Activated naive CD4-positive, alpha-beta T cell treated with anti-CD3 and anti-CD28 coated beads, Interleukin-2, amount 10 ng/mL, durations not matched to agents 7 days and 5 days (primary cell): ENCODE data around the gene PPP3CB.

Experiments used
- CTCF ChIA-PET: fragments of 350-600 bp; sonication (Branson Sonifier 250); formaldehyde crosslinking; loops from one replicate; lab custom pipeline; 2021; ENCODE audit warnings: antibody characterized with exemption; lab: Charles Lee
- DNase-seq: peaks from one replicate; pipeline ENCODE4 v3.0.0-alpha.2; 2020
- H3K27ac Mint-ChIP-seq: one replicate; pipeline ENCODE4 v1.8.0; 2021; ENCODE audit warnings: mild to moderate bottlenecking, moderate library complexity, mixed read lengths
- H3K27me3 Mint-ChIP-seq: one replicate; pipeline ENCODE4 v1.8.0; 2021; ENCODE audit warnings: mild to moderate bottlenecking, mixed read lengths
- H3K36me3 Mint-ChIP-seq: one replicate; pipeline ENCODE4 v1.8.0; 2021; ENCODE audit warnings: mixed read lengths
- H3K4me1 Mint-ChIP-seq: one replicate; pipeline ENCODE4 v1.8.0; 2021; ENCODE audit warnings: mixed read lengths
- H3K4me3 Mint-ChIP-seq: one replicate; pipeline ENCODE4 v1.8.0; 2021; ENCODE audit warnings: mild to moderate bottlenecking, moderate library complexity, mixed read lengths
- H3K9me3 Mint-ChIP-seq: one replicate; pipeline ENCODE4 v1.8.0; 2021; ENCODE audit warnings: mixed read lengths

PPP3CB gene

DNA sequence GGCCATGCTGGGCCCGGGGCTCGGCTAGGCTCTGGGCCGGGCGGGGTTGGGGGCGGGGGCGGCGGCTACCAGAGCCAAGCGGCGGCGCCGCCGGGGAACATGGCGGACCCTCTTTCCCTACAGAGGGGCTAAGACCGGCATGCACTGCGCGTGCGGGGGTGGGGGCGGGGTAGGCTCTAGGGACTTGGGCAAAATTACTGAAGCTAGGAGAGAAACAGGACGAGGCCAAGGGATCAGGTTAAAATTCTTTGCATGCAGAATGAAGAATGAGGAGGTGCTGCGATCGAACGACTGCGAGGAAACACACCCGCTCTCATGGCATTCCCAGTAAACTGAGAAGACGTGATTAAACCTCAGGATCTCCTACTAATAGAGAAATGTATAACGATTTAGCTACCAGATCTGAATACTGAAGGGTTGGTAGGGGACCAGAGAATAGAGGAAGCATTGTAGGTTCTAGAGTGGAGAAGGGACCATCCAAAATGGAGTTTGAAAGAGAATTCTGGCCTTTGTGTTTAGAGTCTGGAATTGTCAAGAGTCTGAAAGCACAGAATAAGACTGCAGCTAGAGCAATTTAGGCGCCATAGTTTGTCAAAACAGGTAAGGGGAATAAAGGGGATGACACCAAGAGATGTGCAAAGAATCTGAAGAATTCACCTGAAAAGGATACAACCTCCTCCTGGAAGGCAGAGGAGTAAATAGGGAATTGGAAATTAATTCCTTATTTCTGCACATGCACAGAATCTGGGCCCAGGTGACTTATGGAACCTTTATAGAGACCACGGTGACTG is at the start of gene PPP3CB:
PPP3CB (minus strand) TSS at position 141 of the 791 bp plus-strand sequence; CDS start at position 6, 135 bp downstream.
- H3K27ac Mint-ChIP-seq = peak within 1 kb of the TSS; percentile 97
- H3K4me3 Mint-ChIP-seq = peak within 1 kb of the TSS; percentile 93
- H3K27me3 Mint-ChIP-seq = no peaks in the 10 kb centered on the region
- peaks cover 53% of the 10 kb centered on the region for H3K4me1 Mint-ChIP-seq
- no peaks in the 10 kb centered on the region for H3K9me3 Mint-ChIP-seq
- peak; percentile 94 for DNase-seq
- peaks cover 28% of the 10 kb centered on the region for H3K36me3 Mint-ChIP-seq
- CTCF ChIA-PET = interaction anchor here (0.6 to 1.2 kb wide), 3 partner anchors 13 to 148 kb away, joined by 3 read pairs; no protein-coding TSS in a partner anchor

DNA sequence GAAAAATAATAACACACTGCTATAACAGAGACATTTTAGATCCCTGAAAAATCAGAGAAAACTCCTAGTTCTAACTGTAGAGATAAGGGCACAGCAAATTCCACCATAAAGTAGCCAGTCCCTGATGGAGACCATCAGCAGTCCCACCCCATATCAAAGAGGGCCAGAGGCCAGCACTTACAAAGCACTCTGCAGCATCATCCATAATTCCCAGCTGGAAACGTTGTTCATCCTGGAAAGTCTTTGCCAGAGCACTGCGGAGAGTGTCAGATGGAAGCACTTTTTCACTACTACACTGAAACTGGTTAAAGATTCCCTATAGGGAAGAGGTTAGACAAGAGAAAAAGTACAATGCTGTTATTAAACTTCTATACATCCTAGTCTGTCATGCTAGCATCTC is 49.5 kb upstream of the PPP3CB start:
- Mint-ChIP-seq H3K9me3 (no peaks in the 10 kb centered on the region), H3K27ac (no peak overlapping the region), H3K4me3 (no peak overlapping the region), H3K4me1 (no peaks in the 10 kb centered on the region), H3K27me3 (no peaks in the 10 kb centered on the region), H3K36me3 (no peaks in the 10 kb centered on the region)
- DNase-seq = no peak
- CTCF ChIA-PET = no interaction called here

DNA sequence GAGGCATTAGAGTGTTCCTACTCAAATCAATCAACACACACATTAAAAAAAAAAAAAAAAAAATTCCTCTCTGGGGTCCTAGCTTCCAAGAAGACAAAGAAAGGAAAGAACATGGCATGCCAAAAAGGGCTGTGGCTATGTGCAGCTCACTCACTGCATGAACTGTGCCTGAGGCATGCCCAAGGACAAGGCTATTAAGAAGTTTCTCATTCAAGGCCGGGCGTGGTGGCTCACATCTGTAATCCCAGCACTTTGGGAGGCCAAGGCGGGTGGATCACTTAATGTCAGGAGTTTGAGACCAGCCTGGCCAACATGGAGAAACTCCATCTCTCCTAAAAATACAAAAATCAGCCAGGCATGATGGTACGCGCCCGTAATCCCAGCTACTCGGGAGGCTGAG is 41.9 kb upstream of the PPP3CB start:
- DNase-seq = no peak
- H3K27ac Mint-ChIP-seq = no peak overlapping the region
- H3K36me3 Mint-ChIP-seq = no peaks in the 10 kb centered on the region
- H3K9me3 Mint-ChIP-seq = no peaks in the 10 kb centered on the region
- CTCF ChIA-PET = interaction anchor here (1.0 to 1.6 kb wide), 2 partner anchors 106 kb away, joined by 3 to 6 read pairs; no protein-coding TSS in a partner anchor
- H3K4me3 Mint-ChIP-seq = no peak overlapping the region
- H3K4me1 Mint-ChIP-seq = peaks cover 13% of the 10 kb centered on the region
- H3K27me3 Mint-ChIP-seq = no peaks in the 10 kb centered on the region

DNA sequence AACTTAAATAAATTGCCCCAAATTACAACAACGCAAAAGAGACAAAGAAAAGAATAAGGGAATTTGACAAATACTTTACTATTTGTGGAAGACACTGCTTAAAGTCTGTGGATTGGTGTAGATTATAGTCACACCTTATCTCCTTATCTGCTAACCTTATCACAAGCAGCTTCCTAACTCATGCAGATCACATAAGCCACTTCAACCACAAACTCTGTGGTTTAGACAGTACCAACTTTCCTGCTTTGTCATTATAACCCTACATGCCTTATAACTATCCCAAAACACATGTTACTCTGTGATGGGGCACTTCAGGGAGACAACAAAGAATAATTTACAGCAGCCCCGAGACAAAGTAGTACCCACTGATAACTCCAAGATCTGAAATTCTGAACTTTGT is 41.5 kb upstream of the PPP3CB start:
- no peak for DNase-seq
- CTCF ChIA-PET = interaction anchor here (0.6 to 1.6 kb wide), 2 partner anchors 104 to 107 kb away, joined by 3 to 6 read pairs; partner anchors contain the start of gene MYOZ1
- no peak overlapping the region for H3K4me3 Mint-ChIP-seq
- peaks cover 13% of the 10 kb centered on the region for H3K4me1 Mint-ChIP-seq
- H3K27me3 Mint-ChIP-seq = no peaks in the 10 kb centered on the region
- no peak overlapping the region for H3K27ac Mint-ChIP-seq
- H3K9me3 Mint-ChIP-seq = no peaks in the 10 kb centered on the region
- no peaks in the 10 kb centered on the region for H3K36me3 Mint-ChIP-seq

DNA sequence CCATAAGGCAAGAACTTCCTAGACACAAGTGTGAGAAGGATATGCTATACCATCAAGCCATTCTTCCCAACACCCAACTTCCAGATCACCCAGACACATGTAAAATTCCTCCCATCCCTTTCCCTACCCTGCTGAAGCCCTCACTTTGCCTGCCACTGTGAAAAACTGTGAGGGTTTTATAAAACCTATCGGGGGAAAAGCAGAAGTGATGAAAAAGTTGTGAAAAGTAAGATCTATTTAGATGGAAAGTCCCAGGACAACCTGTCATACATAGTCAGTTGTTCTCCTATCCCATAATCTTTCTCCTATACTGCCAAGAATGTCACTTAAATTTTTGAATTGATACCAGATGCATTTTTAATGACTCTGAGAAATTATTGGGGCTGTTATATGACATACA is 39.0 kb upstream of the PPP3CB start:
- Mint-ChIP-seq H3K9me3 (no peaks in the 10 kb centered on the region), H3K36me3 (no peaks in the 10 kb centered on the region), H3K4me1 (peaks cover 13% of the 10 kb centered on the region), H3K4me3 (no peak overlapping the region), H3K27ac (no peak overlapping the region), H3K27me3 (no peaks in the 10 kb centered on the region)
- CTCF ChIA-PET = interaction anchor here (1.4 kb wide), 1 partner anchor 109 kb away, joined by 3 read pairs; no protein-coding TSS in a partner anchor
- DNase-seq = no peak

DNA sequence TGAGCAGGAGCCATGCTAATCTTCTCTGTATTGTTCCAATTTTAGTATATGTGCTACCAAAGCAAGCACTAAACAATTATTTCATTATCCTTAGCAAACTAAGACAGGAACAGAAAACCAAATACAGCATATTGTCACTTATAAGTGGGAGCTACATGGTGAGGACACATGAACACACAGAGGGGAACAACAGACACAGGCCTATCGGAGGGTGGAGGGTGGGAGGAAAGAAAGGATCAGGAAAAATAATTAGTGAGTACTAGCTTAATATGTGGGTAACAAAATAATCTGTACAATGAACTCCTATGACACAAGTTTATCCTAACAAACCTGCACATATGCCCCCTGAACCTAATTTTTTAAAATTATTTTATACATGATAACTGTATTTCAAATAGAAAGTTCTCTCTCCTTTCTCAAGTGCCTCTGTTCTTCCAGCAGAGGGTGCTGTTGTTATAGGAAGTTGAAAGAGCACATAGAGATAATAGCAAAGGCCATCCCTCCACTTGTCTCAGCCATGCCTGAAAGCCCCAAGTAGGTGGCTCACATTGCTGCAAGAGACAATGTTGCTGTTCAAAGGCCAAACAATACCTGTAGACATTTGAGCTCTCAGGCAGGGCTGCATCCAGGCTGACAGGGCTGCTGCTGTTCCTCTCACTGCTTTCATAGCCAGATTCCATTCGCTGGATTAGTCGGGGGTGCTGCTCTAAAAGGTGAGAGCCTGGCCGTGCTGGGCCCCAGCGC is 33.4 kb upstream of the PPP3CB start:
- H3K27me3 Mint-ChIP-seq = no peaks in the 10 kb centered on the region
- H3K9me3 Mint-ChIP-seq = no peaks in the 10 kb centered on the region
- no peak overlapping the region for H3K4me3 Mint-ChIP-seq
- H3K36me3 Mint-ChIP-seq = no peaks in the 10 kb centered on the region
- H3K4me1 Mint-ChIP-seq = no peaks in the 10 kb centered on the region
- no peak overlapping the region for H3K27ac Mint-ChIP-seq
- CTCF ChIA-PET = interaction anchor here (0.6 to 4.9 kb wide), 17 partner anchors 9 to 351 kb away, joined by 3 to 134 read pairs (median 4); partner anchors contain the start of gene MYOZ1
- peak; percentile 60 for DNase-seq

DNA sequence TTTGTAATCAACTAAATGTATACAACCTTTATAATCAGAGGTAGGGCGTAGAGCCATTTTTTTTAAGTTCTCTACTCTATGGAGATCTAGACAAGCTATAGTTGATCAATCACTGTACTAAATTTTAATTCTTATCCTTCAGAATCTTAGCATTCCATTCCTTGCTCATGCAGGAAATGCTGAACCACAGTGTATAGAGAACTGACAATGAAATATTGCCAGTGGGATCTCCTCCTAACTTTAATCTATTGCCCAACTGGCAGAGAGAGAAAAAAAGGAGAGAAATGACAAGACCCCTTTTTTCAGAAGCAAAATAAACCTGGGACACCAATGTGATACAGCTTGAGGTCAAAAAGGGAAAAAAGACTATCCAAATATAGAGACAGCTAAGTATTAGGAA is 26.4 kb upstream of the PPP3CB start:
- Mint-ChIP-seq H3K27me3 (no peaks in the 10 kb centered on the region), H3K36me3 (no peaks in the 10 kb centered on the region), H3K4me3 (no peak overlapping the region), H3K27ac (no peak overlapping the region), H3K4me1 (no peaks in the 10 kb centered on the region), H3K9me3 (no peaks in the 10 kb centered on the region)
- CTCF ChIA-PET = interaction anchor here (0.7 to 3.4 kb wide), 3 partner anchors 100 to 1655 kb away, joined by 3 to 14 read pairs (median 3); no protein-coding TSS in a partner anchor
- no peak for DNase-seq

DNA sequence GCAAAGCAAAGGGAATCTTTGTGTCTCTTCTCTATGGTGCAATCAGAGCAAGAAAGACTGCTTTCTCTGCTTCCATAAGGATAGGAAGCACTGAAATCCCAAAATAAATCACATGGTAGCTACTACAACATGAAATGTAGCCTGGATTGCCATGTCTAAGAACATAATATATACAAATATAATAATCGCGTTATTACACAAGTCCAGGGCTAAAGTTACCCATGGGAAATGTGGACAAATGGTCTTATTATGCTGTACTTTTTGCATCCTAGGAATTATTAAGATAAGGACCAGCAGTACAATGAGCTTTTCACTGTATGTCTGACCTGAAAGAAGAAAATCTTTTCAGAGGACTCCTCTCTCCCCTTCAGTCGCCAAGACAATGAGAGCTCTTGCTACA is 23.5 kb upstream of the PPP3CB start:
- CTCF ChIA-PET = interaction anchor here (1.0 kb wide), 1 partner anchor 124 kb away, joined by 3 read pairs; no protein-coding TSS in a partner anchor
- Mint-ChIP-seq H3K9me3 (no peaks in the 10 kb centered on the region), H3K4me1 (no peaks in the 10 kb centered on the region), H3K27me3 (no peaks in the 10 kb centered on the region), H3K27ac (no peak overlapping the region), H3K4me3 (no peak overlapping the region), H3K36me3 (no peaks in the 10 kb centered on the region)
- no peak for DNase-seq

DNA sequence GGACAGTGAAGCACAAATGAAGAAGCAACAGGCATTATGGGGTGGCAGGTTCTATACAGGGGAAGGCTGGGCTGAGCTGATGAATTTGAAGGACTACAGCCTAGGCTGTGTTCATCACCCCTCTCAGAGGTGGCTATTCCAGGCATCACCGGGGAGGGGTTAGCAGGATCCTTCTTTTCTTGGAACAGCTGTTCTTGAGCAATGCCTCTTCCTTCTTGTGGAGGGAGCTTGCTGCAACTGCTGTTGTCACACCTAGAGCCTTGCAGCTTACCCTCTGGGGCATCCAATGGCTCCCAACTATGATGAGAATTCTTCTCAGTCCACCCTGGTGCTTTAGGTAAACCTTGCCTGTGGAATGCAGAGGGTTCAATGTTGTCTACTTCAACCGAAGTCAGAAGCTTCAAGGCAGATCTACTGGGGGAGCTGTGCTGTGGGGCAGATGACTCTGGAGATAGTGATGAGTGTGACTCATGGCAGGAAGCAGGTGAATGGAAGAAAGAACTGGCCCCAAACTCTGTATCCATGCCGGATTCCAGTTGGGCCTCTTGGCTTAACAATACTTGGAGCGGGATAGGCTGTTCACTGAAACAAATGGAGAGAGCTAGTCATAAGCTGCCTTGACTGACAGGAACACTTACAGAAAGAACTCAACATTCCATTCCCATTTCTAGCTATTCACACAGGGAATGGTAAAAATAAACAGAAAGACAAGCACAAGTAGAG is 21.5 kb upstream of the PPP3CB start:
- no peaks in the 10 kb centered on the region for H3K27me3 Mint-ChIP-seq
- H3K36me3 Mint-ChIP-seq = no peaks in the 10 kb centered on the region
- no peaks in the 10 kb centered on the region for H3K4me1 Mint-ChIP-seq
- H3K4me3 Mint-ChIP-seq = no peak overlapping the region
- no peak overlapping the region for H3K27ac Mint-ChIP-seq
- no peak for DNase-seq
- no peaks in the 10 kb centered on the region for H3K9me3 Mint-ChIP-seq
- CTCF ChIA-PET = no interaction called here

DNA sequence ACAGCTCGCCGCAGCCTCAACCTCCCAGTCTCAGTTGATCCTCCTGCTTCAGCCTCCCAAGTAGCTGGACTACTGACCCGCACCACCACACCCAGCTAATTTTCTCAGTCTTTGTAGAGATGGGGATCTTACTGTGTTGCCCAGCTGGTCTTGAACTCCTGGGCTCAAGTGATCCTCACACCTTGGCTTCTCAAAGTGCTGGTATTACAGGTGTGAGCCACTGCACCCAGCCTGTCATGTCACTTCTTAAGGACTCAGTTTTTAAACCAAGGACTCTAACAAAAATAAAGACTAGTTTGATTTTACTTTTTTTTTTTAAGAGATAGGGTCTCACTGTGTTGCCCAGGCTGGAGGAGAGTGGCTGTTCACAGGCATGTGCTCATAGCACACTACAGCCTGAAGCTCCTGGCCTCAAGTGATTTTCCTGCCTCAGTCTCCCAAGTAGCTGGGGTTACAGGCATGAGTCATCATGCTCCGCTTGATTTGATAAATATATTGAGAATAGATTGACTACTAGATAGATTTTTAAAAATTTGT is 16.5 kb upstream of the PPP3CB start:
- no peak overlapping the region for H3K4me3 Mint-ChIP-seq
- CTCF ChIA-PET = no interaction called here
- DNase-seq = no peak
- no peaks in the 10 kb centered on the region for H3K4me1 Mint-ChIP-seq
- H3K36me3 Mint-ChIP-seq = no peaks in the 10 kb centered on the region
- no peaks in the 10 kb centered on the region for H3K27me3 Mint-ChIP-seq
- H3K9me3 Mint-ChIP-seq = no peaks in the 10 kb centered on the region
- no peak overlapping the region for H3K27ac Mint-ChIP-seq

DNA sequence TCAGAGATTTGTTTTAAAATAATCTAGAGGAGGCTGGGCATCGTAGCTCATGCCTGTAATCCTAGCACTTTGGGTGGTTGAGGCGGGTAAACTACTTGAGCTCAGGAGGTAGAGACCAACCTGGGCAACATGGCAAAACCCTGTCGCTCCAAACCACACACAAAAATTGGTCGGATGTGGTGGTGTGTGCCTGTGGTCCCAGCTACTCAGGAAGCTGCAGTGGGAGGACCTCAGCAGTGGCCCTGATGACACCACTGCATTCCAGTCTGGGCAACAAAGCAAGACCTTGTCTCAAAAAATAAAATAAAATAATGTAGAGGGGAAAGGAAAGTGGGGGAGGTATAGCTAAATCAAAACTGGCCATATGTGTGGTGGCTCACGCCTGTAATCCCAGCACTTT is 13.9 kb upstream of the PPP3CB start:
- Mint-ChIP-seq H3K27ac (no peak overlapping the region), H3K36me3 (peaks cover 7% of the 10 kb centered on the region), H3K9me3 (no peaks in the 10 kb centered on the region), H3K4me1 (no peaks in the 10 kb centered on the region), H3K4me3 (no peak overlapping the region), H3K27me3 (no peaks in the 10 kb centered on the region)
- DNase-seq = no peak
- CTCF ChIA-PET = interaction anchor here (0.7 kb wide), 1 partner anchor 1058 kb away, joined by 4 read pairs; no protein-coding TSS in a partner anchor

DNA sequence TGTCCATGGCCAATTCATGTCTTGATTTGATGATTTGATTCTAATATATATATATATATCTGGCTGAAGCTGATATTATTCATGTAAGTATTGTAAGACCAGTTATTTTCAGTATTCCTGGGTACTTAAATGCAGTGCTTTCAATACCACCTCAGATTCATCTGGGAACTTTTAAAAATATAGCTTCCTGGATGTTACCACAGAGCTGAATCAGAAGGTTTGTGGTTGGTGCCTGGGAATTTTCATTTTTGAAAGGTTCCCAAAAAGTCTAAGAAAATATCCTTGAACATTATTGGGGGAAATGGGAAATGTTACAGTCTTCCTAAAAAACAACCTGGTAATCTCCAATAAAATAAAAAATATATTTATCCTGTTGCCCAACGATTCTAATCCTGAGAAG is 10.7 kb upstream of the PPP3CB start:
- Mint-ChIP-seq H3K4me1 (peaks cover 7% of the 10 kb centered on the region), H3K9me3 (no peaks in the 10 kb centered on the region), H3K36me3 (peaks cover 24% of the 10 kb centered on the region), H3K27ac (no peak overlapping the region), H3K4me3 (no peak overlapping the region), H3K27me3 (no peaks in the 10 kb centered on the region)
- CTCF ChIA-PET = no interaction called here
- DNase-seq = no peak

DNA sequence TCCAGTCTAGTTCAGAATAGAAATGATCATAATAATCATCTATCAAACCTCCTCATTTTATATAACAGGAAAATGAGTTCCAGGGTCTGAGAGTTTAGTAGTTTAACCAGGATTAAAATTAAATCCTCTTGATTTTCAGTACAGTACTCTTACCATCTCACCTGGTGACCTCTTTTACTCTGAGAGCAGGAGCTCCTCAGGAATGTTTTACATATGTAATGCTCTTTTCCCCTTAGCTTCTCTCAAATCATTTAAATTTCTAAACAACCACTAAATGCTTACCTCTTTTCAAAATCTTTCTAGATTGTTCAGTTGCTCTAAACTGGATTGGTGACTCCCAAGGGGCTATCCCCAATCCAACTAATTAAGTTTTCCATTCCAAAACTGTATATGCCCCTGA is 10.2 kb upstream of the PPP3CB start:
- CTCF ChIA-PET = no interaction called here
- DNase-seq = no peak
- Mint-ChIP-seq H3K4me3 (no peak overlapping the region), H3K27ac (no peak overlapping the region), H3K9me3 (no peaks in the 10 kb centered on the region), H3K4me1 (peaks cover 11% of the 10 kb centered on the region), H3K36me3 (peaks cover 28% of the 10 kb centered on the region), H3K27me3 (no peaks in the 10 kb centered on the region)

DNA sequence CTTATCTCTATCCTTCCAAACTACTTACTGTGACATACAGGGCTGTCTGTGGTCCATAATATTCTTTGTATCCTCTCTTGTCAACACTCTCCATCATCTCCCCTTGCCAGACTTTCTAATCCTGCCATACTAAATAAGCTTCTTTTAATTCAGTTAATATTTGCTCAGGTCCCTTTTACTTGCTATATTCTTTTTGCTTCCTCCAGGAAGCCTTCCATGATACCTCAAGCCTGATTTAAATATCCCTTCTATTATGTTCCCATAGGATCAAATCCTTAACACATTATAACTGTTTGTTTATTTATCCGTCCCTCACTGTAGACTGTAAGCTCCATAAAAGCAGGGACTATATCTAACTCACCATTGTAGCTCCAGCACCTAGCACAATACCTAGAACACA is 7.2 kb upstream of the PPP3CB start:
- peaks cover 28% of the 10 kb centered on the region for H3K36me3 Mint-ChIP-seq
- H3K9me3 Mint-ChIP-seq = no peaks in the 10 kb centered on the region
- peaks cover 18% of the 10 kb centered on the region for H3K4me1 Mint-ChIP-seq
- no peak overlapping the region for H3K4me3 Mint-ChIP-seq
- CTCF ChIA-PET = no interaction called here
- no peak overlapping the region for H3K27ac Mint-ChIP-seq
- no peaks in the 10 kb centered on the region for H3K27me3 Mint-ChIP-seq
- no peak for DNase-seq
